GM23248 (cell line): Measurements from ENCODE around the gene VAV2.

ENCODE experiments used
- EZH2 ChIP-seq: fragments of 200-600 bp; sonication (generic); IDR thresholded peaks from 2 replicates; pipeline ENCODE4 v1.6.1; 2018; ENCODE audit warnings: antibody characterized with exemption, mild to moderate bottlenecking; ENCODE audit not compliant: insufficient read depth, poor library complexity, severe bottlenecking
- EZH2phosphoT487 ChIP-seq: fragments of 200-600 bp; sonication (generic); IDR thresholded peaks from 2 replicates; pipeline ENCODE4 v1.6.1; 2018; ENCODE audit warnings: antibody characterized with exemption, moderate library complexity, mild to moderate bottlenecking, low read depth; ENCODE audit not compliant: insufficient read depth

DNA sequence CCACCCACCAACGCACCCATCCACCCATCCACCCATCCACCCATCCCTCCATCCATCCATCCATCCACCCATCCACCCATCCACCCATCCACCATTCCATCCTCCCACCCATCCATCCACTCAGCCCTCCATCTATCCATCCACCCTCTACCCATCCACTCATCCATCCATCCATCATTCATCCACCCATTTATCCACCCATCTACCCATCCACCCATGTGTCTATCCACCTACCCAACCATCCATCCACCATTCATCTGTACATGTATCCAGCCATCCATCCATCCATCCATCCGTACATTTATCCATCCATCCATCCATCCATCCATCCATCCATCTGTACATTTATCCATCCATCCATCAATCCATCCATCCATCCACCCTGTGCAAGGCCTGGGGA, 11.1 kb upstream of the VAV2 start:
- TF ChIP-seq EZH2phosphoT487 = no peak
- no peak for TF ChIP-seq EZH2
